ENCODE results near the gene NHERF1. TPM values are rescaled to one million over a fixed set of nuclear protein-coding genes. Genes with fewer than 3 reads are reported as not detected.

NHERF1 gene
- total RNA-seq, 4 donors from 2014 or later: 10.3 to 25.7 (median 19.9) TPM

- H3K36me3 ChIP-seq: no peaks in the 10 kb centered on the region
- no peak for ATAC-seq
- no peaks in the 10 kb centered on the region for H3K4me1 ChIP-seq
- WGBS, 2 donors (ENCODE audit: low coverage in 1 of 2): 46 to 47% methylated on average over 3 to 5 of the region's 16 CpGs
- peaks cover 56% of the 10 kb centered on the region for H3K27me3 ChIP-seq
- no peak overlapping the region for H3K27ac ChIP-seq
- TF ChIP-seq, protein P1, sequence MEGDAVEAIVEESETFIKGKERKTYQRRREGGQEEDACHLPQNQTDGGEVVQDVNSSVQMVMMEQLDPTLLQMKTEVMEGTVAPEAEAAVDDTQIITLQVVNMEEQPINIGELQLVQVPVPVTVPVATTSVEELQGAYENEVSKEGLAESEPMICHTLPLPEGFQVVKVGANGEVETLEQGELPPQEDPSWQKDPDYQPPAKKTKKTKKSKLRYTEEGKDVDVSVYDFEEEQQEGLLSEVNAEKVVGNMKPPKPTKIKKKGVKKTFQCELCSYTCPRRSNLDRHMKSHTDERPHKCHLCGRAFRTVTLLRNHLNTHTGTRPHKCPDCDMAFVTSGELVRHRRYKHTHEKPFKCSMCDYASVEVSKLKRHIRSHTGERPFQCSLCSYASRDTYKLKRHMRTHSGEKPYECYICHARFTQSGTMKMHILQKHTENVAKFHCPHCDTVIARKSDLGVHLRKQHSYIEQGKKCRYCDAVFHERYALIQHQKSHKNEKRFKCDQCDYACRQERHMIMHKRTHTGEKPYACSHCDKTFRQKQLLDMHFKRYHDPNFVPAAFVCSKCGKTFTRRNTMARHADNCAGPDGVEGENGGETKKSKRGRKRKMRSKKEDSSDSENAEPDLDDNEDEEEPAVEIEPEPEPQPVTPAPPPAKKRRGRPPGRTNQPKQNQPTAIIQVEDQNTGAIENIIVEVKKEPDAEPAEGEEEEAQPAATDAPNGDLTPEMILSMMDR (IDR thresholded peaks at IDR 0.05): no peak
- TF ChIP-seq POLR2AphosphoS5 (IDR thresholded peaks at IDR 0.05) (no peak), EP300 (IDR thresholded peaks at IDR 0.05) (no peak), POLR2A (IDR thresholded peaks at IDR 0.05) (no peak)
- no peak overlapping the region for H3K4me3 ChIP-seq
- no peaks in the 10 kb centered on the region for H3K9me3 ChIP-seq
Observed at GRCh38 chr17:74730491-74731346, 17.7 kb upstream of the NHERF1 start.

DNA sequence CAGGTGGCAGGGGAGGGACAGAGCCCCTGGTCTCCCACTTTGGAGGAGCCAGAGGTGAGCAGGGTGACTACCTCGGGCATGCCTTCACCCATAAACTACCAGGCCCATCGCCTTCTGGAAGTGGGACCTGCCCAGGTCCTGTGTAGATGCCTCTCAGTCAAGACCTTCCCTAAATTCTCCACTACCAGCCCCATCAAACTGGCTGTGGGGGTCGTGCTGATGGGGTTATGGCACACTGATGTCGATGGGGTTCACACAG is 17.2 kb upstream of the NHERF1 start:
- Histone ChIP-seq H3K36me3 (no peaks in the 10 kb centered on the region), H3K4me1 (peaks cover 0 to 4% (median 0%) of the 10 kb centered on the region in 3 donors), H3K27ac (no peak overlapping the region), H3K9me3 (no peaks in the 10 kb centered on the region), H3K27me3 (peaks cover 61% of the 10 kb centered on the region), H3K4me3 (no peak overlapping the region)
- ATAC-seq: no peak
- no peak for TF ChIP-seq POLR2A (IDR thresholded peaks at IDR 0.05)
- 82 to 100% methylated on average over 1 to 3 of the region's 4 CpGs for WGBS, 2 donors (ENCODE audit: low coverage in 1 of 2)

DNA sequence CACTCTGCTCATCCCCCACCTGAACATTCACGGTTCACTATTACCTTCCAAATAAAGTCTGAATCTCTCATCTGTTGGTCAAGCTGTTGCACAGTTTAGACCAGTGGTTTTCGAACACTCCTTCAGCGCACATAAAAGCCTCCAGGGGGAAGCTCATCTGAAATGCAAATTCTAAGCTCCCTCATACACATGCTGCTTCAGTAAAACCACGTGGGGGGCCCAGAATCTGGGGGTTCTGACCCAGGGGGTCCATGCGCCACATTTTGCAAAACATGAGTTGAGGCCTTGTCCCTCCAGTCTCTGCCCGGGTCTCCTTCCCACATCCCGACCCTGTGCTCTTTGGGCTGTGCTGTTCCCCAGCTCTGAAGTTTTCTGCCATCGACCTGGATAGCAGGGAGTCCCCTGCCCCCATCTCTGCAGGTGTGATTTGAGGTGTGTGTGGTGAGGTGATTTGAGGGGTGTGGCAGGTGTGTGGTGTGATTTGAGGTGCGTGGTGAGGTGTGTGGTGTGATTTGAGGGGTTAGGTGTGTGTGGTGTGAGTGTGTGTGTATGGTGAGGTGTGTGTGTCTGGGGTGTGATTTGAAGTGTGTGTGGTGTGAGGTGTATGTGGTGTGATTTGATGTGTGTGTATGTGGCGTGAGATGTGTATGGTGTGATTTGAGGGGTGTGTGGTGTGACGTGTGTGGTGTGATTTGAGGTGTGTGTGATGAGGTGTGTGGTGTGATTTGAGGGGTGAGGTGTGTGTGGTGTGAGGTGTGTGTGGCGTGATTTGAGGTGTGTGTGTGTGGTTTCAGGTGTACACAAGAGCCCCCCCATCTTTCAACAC is 16.2 kb upstream of the NHERF1 start:
- 75 to 78% methylated on average over 8 to 11 of the region's 12 CpGs for WGBS, 2 donors (ENCODE audit: low coverage in 1 of 2)
- ATAC-seq: no peak
- TF ChIP-seq, protein P1 (IDR thresholded peaks at IDR 0.05): no peak
- TF ChIP-seq EP300 (IDR thresholded peaks at IDR 0.05): no peak
- no peak for TF ChIP-seq POLR2A (IDR thresholded peaks at IDR 0.05)
- no peak for TF ChIP-seq POLR2AphosphoS5 (IDR thresholded peaks at IDR 0.05)

GRCh38 chr17:74733365-74734122 is 14.9 kb upstream of the NHERF1 start:
- Histone ChIP-seq H3K4me3 (no peak overlapping the region), H3K27ac (no peak overlapping the region), H3K27me3 (peaks cover 84% of the 10 kb centered on the region), H3K9me3 (no peaks in the 10 kb centered on the region), H3K4me1 (peaks cover 0 to 26% (median 8%) of the 10 kb centered on the region in 3 donors), H3K36me3 (no peaks in the 10 kb centered on the region)
- WGBS, 2 donors (ENCODE audit: low coverage in 1 of 2): 70% methylated on average over 9 of the region's 9 CpGs; no CpG with 5 or more reads in 1 of the 2 donors
- ATAC-seq: no peak
- no peak for TF ChIP-seq POLR2AphosphoS5 (IDR thresholded peaks at IDR 0.05)
- TF ChIP-seq EP300 (IDR thresholded peaks at IDR 0.05): no peak
- TF ChIP-seq POLR2A (IDR thresholded peaks at IDR 0.05): no peak
- TF ChIP-seq, protein P1 (IDR thresholded peaks at IDR 0.05): no peak

More for the DNA sequence above, 16.2 kb upstream of the NHERF1 start:
- peaks cover 0 to 13% (median 3%) of the 10 kb centered on the region in 3 donors for H3K4me1 ChIP-seq
- H3K27ac ChIP-seq: no peak overlapping the region
- no peaks in the 10 kb centered on the region for H3K36me3 ChIP-seq
- H3K4me3 ChIP-seq: no peak overlapping the region
- H3K27me3 ChIP-seq: peaks cover 71% of the 10 kb centered on the region
- H3K9me3 ChIP-seq: no peaks in the 10 kb centered on the region

DNA sequence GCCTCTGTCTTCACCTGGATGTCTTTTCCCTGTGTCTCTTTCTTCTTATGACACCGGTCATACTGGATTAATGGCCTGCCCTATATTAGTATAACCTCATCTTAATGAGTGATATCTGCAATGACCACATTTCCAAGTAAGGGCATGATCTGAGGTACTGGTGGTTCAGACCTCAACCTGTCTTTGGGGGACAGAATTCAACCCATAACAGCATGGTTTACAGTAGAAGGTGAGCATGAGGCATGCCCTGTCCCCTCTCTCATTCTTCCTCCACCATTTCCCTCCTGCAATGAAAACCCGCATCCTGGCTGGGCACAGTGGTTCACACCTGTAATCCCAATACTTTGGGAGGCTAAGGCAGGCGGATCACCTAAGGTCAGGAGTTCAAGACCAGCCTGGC is 14.2 kb upstream of the NHERF1 start:
- TF ChIP-seq POLR2A (IDR thresholded peaks at IDR 0.05): no peak
- no peak for TF ChIP-seq POLR2AphosphoS5 (IDR thresholded peaks at IDR 0.05)
- TF ChIP-seq, protein P1 (IDR thresholded peaks at IDR 0.05): no peak
- no peak for TF ChIP-seq EP300 (IDR thresholded peaks at IDR 0.05)
- no peaks in the 10 kb centered on the region for H3K9me3 ChIP-seq
- no peak overlapping the region for H3K4me3 ChIP-seq
- H3K4me1 ChIP-seq: peaks cover 0 to 28% (median 8%) of the 10 kb centered on the region in 3 donors
- WGBS, 2 donors (ENCODE audit: low coverage in 1 of 2): 80 to 90% methylated on average over 1 of the region's 3 CpGs
- H3K36me3 ChIP-seq: no peaks in the 10 kb centered on the region
- H3K27ac ChIP-seq: no peak overlapping the region
- ATAC-seq: no peak
- peaks cover 91% of the 10 kb centered on the region for H3K27me3 ChIP-seq

All from gastroesophageal sphincter (tissue), 4 donors.